Coronary artery (tissue), 2 donors: ENCODE results near the gene SPATA13.

Experiments used
- DNase-seq: peaks from one replicate; pipeline ENCODE4 v3.0.0-alpha.2; 2017; ENCODE audit warnings: low spot score
- H3K27ac ChIP-seq, 2 donors: fragments of 200-600 bp; sonication (generic); one replicate each; pipeline ENCODE4 v1.5.1; 2016 to 2019
- H3K4me3 ChIP-seq: fragments of 200-600 bp; sonication (generic); 2 replicates; pipeline ENCODE4 v1.5.1; 2016; ENCODE audit warnings: mild to moderate bottlenecking, moderate library complexity
- TF ChIP-seq, protein P1 (sequence below): fragments of 200-600 bp; sonication (generic); IDR thresholded peaks from one replicate; pipeline ENCODE4 v1.5.1; 2019; ENCODE audit warnings: antibody characterized with exemption

Gene SPATA13

DNA sequence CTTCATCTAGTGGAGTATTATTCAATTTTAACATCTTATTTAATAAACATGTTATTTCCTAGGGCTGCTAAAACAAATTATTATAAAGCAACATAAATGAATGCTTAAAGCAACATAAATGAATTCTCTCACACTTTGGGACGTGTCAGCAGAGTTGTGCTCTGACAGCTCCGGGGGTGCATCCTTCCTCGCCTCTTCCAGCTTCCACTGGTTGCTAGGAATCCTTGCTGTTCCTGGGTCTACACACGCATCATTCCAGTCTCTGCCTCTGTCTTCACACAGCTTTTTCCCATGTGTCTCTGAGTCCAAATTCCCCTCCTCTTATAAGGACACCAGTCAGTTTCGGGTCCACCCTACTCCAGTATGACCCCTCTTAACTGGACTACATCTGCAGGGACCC, 21.6 kb upstream of the SPATA13 start:
- H3K27ac ChIP-seq = no peak overlapping the region
- DNase-seq = no peak
- TF ChIP-seq, protein P1, sequence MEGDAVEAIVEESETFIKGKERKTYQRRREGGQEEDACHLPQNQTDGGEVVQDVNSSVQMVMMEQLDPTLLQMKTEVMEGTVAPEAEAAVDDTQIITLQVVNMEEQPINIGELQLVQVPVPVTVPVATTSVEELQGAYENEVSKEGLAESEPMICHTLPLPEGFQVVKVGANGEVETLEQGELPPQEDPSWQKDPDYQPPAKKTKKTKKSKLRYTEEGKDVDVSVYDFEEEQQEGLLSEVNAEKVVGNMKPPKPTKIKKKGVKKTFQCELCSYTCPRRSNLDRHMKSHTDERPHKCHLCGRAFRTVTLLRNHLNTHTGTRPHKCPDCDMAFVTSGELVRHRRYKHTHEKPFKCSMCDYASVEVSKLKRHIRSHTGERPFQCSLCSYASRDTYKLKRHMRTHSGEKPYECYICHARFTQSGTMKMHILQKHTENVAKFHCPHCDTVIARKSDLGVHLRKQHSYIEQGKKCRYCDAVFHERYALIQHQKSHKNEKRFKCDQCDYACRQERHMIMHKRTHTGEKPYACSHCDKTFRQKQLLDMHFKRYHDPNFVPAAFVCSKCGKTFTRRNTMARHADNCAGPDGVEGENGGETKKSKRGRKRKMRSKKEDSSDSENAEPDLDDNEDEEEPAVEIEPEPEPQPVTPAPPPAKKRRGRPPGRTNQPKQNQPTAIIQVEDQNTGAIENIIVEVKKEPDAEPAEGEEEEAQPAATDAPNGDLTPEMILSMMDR = no peak
- no peak overlapping the region for H3K4me3 ChIP-seq

DNA sequence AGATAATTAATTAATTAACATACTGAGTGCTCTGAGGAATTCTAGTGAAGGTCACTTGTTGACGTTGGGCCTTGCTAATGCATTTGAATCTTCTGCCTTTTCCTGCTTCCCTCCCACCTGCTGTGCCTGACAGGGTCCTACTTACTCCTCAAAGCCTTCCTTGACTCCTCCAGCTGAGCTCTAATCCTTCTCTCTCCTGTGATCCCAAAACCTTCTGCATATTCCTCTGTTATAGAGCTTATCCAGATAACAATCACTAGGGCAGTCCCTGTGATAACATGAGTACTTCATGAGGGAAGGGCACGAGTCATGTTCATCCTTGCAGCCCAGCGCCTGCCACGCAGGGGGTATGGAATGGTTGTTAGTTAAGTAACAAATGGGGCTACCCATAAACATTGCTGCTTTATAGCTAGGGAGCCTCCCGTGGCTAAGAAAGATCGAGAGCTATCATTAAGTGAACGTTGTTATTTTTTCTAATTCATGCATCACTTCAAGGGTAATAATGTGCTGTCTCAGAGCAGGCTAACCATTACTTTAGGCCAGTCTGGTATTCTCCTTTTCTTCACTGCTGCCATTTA, 19.1 kb upstream of the SPATA13 start:
- TF ChIP-seq, protein P1 = no peak
- no peak overlapping the region for H3K27ac ChIP-seq
- no peak overlapping the region for H3K4me3 ChIP-seq
- DNase-seq = no peak

DNA sequence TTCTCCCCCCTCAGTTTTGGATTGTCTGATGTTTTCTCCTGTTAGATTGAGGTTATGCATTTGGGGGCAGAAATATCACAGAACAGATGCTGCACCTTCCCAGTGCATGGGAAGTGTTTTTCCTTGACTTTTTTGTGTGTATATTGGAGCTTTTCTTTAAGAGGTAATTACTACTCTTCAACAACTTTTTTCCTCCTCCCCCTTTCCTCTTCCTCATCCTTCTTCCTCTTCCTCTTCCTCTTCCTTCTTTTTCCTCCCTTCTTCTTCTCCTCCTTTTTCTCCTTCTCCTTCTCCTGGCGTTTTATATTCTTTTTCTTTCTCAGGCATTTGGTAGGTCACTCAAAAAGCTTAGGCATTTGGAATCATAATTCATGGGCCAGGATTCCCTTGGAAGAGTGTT, 18.1 kb upstream of the SPATA13 start:
- DNase-seq = no peak
- Histone ChIP-seq H3K27ac (no peak overlapping the region), H3K4me3 (no peak overlapping the region)
- TF ChIP-seq, protein P1 = no peak

DNA sequence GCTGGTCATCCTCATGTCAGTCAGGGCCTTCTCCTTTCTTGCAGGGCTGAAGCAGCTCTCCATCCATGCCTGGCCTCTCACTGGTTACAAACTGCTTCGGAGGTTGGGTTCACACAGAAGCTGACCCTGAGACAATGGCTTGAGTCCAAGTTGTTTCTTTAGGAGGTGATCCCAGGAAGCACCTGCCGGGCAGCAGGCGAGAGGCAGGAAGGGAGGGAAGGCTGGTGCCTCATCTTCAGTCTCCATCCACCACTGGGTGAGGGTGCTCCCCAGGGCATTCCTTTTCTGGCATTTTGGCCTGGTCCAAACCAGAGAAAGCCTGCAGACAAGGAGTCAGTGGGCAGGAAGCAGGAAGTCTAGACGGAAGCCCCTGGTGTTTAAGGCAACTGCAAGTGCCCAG, 17.6 kb upstream of the SPATA13 start:
- no peak for DNase-seq
- TF ChIP-seq, protein P1 = no peak
- Histone ChIP-seq H3K27ac (no peak overlapping the region), H3K4me3 (no peak overlapping the region)

DNA sequence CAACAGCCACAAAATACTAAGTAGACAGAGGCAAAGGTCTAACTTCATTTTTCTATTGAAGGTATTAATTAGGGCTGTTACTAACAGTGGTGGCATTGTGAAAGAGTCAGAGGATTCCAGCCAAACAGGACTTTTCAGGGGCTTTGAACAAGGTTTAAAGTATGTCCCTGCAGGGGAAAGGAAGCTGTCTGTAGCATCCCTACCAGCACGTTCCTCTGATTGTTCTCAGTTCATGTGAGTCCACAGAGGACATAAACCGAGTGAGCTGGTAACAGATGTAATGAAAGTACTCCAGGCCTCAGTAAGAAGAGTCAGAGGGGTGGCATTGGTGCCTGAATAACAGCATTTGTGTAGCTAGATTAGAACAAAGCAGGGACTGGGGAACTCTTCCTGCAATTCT, 15.3 kb upstream of the SPATA13 start:
- H3K4me3 ChIP-seq = no peak overlapping the region
- TF ChIP-seq, protein P1 = no peak
- no peak for DNase-seq
- no peak overlapping the region for H3K27ac ChIP-seq

DNA sequence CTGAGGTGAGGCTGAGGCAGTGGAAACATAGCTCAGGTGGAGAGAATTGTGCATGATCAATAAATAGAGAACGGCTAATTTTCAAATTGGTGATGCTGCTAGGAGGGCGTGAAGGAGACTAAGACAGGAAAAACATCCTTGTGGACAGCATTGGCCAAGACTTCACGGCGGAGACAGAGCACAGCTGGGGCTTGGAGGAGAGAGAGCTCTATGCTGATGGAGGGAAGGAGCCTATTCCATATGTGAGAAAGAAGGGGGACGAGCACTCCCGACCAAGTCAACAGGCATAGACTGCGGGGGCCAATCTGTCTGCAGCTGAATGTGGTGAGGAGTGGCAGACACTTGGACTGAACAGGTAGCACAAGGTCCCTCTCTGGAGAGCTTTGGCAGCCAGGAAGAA, 14.8 kb upstream of the SPATA13 start:
- DNase-seq = no peak
- Histone ChIP-seq H3K27ac (no peak overlapping the region), H3K4me3 (no peak overlapping the region)
- TF ChIP-seq, protein P1 = no peak

DNA sequence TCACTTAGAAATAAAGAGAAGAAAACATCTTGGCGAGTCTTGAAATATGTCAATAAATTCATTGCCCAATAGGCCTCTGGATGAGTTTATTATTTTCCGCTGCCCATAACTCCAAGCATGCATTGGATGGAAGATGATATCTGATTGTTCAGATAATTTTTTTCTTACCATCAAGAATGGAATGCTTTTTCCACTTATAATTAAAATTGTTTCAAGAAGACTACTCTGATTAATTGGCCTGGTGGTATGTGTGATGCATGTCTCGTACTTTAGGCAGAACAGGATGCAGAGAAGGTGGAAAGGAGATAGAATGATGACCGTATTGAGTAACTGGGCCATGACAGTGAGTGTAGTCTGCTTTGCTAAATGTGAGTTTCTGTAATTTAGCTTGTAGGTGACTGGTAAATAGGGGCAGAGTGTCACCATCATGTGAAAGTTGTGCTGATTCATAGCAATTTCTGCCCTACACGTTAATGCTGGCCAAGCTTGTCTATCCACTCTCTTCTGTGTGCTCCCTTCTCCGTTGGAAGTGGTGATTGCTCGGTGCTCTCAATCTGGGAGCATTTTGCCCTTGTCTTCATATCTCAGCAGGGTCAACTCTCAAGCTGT, 13.5 kb upstream of the SPATA13 start:
- no peak overlapping the region for H3K27ac ChIP-seq
- DNase-seq = no peak
- TF ChIP-seq, protein P1 = no peak
- no peak overlapping the region for H3K4me3 ChIP-seq
